Type B pancreatic cell (in vitro differentiated cells): ENCODE measurements around the gene IDH2. TPM values are rescaled to one million over a fixed set of nuclear protein-coding genes. Genes with fewer than 3 reads are reported as not detected.

Source experiments
- DNase-seq: peaks from one replicate; pipeline ENCODE4 v3.0.0; 2021; ENCODE audit warnings: mixed read lengths; ENCODE audit not compliant: unreplicated experiment; ENCODE audit errors: extremely low spot score
- H3K27ac Mint-ChIP-seq: 2 replicates; pipeline ENCODE4 v1.8.0; 2021; ENCODE audit warnings: mild to moderate bottlenecking, mixed read lengths
- H3K27me3 Mint-ChIP-seq: 2 replicates; pipeline ENCODE4 v1.8.0; 2021; ENCODE audit warnings: mixed read lengths
- H3K36me3 Mint-ChIP-seq: 2 replicates; pipeline ENCODE4 v1.8.0; 2021; ENCODE audit warnings: mixed read lengths
- H3K4me1 Mint-ChIP-seq: one replicate; pipeline ENCODE4 v1.8.0; 2021; ENCODE audit warnings: mixed read lengths; ENCODE audit not compliant: unreplicated experiment
- H3K4me3 Mint-ChIP-seq: 2 replicates; pipeline ENCODE4 v1.8.0; 2021; ENCODE audit warnings: mild to moderate bottlenecking, mixed read lengths
- H3K9me3 Mint-ChIP-seq: 2 replicates; pipeline ENCODE4 v1.8.0; 2021; ENCODE audit warnings: mixed read lengths
- total RNA-seq: library from RNA; stranded (reverse); gene quantifications from 2 replicates; pipeline ENCODE4 v1.2.1, GENCODE V29; 2021; ENCODE audit warnings: low replicate concordance
- TF ChIP-seq, protein P1 (sequence below): fragments of 200-600 bp; sonication (generic); conservative IDR thresholded peaks from 2 replicates; pipeline ENCODE4 v1.5.0; 2021; ENCODE audit warnings: antibody characterized with exemption, mild to moderate bottlenecking

The IDH2 gene
- total RNA-seq, 1 donor from 2014 or later: 225 TPM

DNA sequence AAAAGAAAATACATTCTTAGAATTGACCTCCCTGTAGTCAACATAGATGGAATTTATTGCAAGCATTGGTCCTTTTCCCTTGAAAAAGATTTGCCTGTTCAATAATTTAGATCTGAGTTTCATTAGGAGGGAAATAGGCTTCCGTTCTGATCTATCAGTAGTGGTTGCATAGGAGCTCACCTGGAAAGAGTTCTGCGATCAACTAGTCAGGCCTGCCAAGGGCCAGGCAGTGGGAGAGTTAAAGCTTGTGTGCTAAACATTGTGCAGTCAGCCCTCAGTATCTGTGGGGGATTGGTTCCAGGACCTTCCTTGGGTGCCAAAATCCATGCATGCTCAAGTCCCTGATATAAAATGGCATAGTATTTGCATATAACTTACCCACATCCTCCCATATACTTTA is 29.6 kb upstream of the IDH2 start:
- Mint-ChIP-seq H3K27ac (no peak overlapping the region), H3K4me3 (no peak overlapping the region), H3K9me3 (no peaks in the 10 kb centered on the region), H3K36me3 (no peaks in the 10 kb centered on the region), H3K27me3 (peaks cover 5% of the 10 kb centered on the region), H3K4me1 (peaks cover 3% of the 10 kb centered on the region)
- TF ChIP-seq, protein P1, sequence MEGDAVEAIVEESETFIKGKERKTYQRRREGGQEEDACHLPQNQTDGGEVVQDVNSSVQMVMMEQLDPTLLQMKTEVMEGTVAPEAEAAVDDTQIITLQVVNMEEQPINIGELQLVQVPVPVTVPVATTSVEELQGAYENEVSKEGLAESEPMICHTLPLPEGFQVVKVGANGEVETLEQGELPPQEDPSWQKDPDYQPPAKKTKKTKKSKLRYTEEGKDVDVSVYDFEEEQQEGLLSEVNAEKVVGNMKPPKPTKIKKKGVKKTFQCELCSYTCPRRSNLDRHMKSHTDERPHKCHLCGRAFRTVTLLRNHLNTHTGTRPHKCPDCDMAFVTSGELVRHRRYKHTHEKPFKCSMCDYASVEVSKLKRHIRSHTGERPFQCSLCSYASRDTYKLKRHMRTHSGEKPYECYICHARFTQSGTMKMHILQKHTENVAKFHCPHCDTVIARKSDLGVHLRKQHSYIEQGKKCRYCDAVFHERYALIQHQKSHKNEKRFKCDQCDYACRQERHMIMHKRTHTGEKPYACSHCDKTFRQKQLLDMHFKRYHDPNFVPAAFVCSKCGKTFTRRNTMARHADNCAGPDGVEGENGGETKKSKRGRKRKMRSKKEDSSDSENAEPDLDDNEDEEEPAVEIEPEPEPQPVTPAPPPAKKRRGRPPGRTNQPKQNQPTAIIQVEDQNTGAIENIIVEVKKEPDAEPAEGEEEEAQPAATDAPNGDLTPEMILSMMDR: no peak
- no peak for DNase-seq

DNA sequence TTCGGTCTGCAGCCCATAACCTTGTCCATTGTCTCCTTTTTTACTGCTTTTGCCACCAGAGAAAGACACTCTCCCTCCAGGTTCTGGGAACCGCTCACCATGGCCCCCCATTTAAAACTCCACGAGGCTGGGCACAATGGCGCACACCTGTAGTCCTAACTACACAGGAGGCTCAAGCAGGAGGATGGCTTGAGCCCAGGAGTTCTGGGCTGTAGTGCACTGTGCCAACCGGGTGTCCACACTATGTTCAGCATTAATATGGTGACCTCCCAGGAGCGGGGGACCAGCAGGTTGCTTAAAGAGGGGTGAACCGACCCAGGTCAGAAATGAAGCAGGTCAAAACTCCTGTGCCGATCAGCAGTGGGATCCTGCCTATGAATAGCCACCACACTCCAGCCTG is 28.0 kb upstream of the IDH2 start:
- TF ChIP-seq, protein P1: no peak
- Mint-ChIP-seq H3K36me3 (no peaks in the 10 kb centered on the region), H3K9me3 (no peaks in the 10 kb centered on the region), H3K27me3 (peaks cover 7% of the 10 kb centered on the region), H3K4me3 (no peak overlapping the region), H3K4me1 (peaks cover 7% of the 10 kb centered on the region), H3K27ac (no peak overlapping the region)
- no peak for DNase-seq

DNA sequence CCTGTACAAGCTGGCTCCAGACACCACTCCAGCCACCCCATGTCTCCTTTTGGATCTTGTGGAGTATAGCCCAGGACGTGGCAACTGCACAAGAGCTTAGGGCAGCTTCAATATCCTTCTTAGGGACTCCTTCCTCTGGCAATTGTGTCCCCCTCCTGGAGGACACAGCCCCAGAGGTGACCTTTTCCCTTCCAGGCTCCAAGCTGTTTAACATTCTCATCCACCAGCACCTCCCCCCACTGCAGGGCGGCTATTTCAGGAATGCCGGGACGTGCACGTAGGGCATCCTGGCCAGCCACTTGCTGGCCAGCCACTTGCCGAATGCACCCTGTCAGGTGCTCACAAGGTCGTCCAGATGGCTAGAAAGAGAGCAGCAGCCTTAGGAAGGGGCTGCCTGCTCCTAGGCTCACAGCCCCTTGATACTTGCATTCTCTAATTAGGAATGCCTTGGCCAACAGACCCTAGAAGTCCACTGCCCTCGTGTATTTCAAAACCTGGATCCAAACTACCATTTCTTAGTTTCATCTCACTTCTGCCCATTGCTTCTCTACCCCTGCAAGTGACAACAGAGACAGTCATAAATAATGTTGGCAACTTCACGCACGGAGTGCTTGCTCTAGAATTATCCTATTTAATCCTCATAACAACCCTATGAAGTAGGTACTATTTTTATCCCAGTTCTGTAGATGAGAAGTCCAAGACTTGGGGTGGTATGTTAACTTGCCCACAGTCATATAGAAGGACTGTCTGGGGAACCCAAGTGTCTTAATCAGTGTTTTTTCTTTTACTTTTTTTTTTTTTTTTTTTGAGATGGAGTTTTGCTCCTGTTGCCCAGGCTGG is 24.5 kb upstream of the IDH2 start:
- Mint-ChIP-seq H3K27ac (peak overlapping the region; percentile 6), H3K36me3 (no peaks in the 10 kb centered on the region), H3K27me3 (peaks cover 7% of the 10 kb centered on the region), H3K4me3 (no peak overlapping the region), H3K9me3 (no peaks in the 10 kb centered on the region), H3K4me1 (peaks cover 7% of the 10 kb centered on the region)
- no peak for DNase-seq
- TF ChIP-seq, protein P1: no peak

DNA sequence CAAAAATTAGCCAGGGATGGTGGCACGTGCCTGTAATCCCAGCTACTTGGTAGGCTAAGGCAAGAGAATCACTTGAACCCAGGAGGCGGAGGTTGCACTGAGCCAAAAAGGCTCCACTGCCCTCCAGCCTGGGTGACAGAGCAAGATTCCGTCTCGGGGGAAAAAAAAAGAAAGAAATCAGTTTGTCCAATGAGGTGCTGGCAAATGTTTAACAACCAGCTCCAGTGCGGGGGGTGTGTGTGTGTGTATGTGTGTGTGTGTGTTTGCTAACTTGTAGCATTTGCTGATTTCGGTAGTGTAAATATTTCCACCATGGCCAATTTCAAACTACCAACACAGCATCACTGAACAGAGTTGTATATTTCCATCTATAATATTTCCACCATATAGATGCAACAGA is 23.8 kb upstream of the IDH2 start:
- Mint-ChIP-seq H3K4me1 (peaks cover 7% of the 10 kb centered on the region), H3K27me3 (peaks cover 7% of the 10 kb centered on the region), H3K9me3 (no peaks in the 10 kb centered on the region), H3K27ac (no peak overlapping the region), H3K4me3 (no peak overlapping the region), H3K36me3 (no peaks in the 10 kb centered on the region)
- no peak for DNase-seq
- TF ChIP-seq, protein P1: no peak

DNA sequence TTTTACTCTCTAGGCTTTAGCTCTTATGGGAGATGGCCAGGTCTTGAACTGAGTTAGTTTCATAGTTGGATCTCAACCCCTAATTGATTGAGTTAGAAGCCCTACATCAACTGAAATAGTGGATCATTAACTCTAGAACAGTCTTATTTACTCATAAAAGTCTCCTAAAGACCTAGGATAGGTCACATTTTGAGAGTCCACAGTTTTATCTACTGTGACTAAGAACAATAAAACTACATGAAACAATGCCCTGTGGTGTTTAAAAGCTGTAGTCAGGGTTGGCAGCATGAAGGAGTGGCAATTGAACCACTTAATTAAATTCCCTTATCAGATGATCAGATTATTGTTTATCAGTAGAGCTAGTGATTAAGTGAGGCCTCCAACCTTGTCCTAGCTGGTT is 22.2 kb upstream of the IDH2 start:
- no peaks in the 10 kb centered on the region for H3K9me3 Mint-ChIP-seq
- peaks cover 5% of the 10 kb centered on the region for H3K27me3 Mint-ChIP-seq
- no peaks in the 10 kb centered on the region for H3K36me3 Mint-ChIP-seq
- H3K4me1 Mint-ChIP-seq: peaks cover 7% of the 10 kb centered on the region
- TF ChIP-seq, protein P1: no peak
- no peak overlapping the region for H3K4me3 Mint-ChIP-seq
- no peak for DNase-seq
- H3K27ac Mint-ChIP-seq: no peak overlapping the region
